ENCODE data around the gene SSBP1. TPM values are rescaled to one million over a fixed set of nuclear protein-coding genes. Genes with fewer than 3 reads are reported as not detected.

SSBP1 gene
- total RNA-seq, 1 donor from 2014 or later: 84.2 TPM

- intact Hi-C loops (cut with DNase I): no loop called here
- no peak for DNase-seq (ENCODE audit: low spot score)
These were observed 31.7 kb upstream of the SSBP1 start for GRCh38 chr7:141706239-141707064.

GRCh38 chr7:141708351-141708750 lies 29.8 kb upstream of the SSBP1 start, which contains the start of gene WEE2:
Gene WEE2 (plus strand): TSS chr7:141708353. CDS start chr7:141708759, 406 bp downstream.
- no peak for DNase-seq (ENCODE audit: low spot score)
- intact Hi-C loops (cut with DNase I): no loop called here

DNA sequence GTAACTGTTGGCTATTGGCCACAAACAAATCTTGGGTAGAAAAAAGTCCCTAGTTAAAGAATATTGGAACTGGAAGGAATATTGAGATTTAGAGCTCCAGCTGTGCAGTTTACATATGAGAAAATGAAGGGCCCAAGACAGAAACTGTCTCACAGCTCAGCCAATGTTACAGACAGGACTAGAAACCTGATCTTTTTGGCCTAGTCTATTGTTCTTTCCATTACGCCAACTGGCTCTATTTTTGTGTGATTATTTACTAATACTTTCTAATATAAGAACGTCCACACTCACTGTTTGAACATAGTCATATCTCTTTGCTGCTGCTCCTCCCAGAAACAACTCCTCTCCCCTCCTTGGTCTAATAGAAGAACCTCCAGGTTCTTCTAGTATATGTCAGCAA lies 28.8 kb upstream of the SSBP1 start:
- DNase-seq (ENCODE audit: low spot score): no peak
- intact Hi-C loops (cut with DNase I): no loop called here

DNA sequence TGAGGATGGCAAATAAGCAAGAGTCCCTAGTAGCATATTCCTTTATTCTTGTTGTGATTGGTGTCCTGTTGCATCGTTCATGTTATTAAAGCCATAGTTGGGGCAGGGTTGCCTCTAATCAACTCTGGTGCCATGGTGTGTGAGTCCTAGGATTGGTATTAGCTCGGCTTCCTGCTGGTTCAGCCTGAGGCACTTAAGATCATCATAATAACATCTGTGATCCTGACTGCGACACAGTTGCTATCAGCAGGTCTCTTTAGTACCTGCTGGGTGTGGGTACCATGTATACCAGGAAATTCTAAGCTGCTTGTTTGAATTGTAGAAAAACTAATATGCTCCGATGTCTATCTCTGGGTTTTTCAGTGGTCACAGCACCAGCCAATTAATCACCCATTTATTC lies 28.4 kb upstream of the SSBP1 start:
- intact Hi-C loops (cut with DNase I): no loop called here
- no peak for DNase-seq (ENCODE audit: low spot score)

DNA sequence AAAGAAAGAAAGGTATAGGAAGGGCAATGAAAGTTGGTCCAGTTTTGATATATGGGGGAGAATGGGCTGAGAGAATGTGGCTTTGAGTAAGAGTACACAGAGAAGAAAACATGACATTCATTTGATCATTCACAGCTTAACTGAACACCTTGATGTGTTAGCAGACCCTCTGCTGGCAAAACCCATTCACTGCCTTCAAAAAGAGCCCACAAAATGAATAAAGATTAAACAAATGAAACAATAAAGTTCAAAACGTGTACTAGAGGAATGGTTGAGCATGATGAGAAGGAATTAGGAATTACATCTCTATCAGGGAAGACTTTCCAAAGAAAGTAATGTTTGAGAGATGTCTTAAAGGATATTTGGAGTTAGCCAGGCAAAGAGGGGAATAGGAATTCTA lies 27.9 kb upstream of the SSBP1 start:
- intact Hi-C loops (cut with DNase I): no loop called here
- DNase-seq (ENCODE audit: low spot score): no peak

DNA sequence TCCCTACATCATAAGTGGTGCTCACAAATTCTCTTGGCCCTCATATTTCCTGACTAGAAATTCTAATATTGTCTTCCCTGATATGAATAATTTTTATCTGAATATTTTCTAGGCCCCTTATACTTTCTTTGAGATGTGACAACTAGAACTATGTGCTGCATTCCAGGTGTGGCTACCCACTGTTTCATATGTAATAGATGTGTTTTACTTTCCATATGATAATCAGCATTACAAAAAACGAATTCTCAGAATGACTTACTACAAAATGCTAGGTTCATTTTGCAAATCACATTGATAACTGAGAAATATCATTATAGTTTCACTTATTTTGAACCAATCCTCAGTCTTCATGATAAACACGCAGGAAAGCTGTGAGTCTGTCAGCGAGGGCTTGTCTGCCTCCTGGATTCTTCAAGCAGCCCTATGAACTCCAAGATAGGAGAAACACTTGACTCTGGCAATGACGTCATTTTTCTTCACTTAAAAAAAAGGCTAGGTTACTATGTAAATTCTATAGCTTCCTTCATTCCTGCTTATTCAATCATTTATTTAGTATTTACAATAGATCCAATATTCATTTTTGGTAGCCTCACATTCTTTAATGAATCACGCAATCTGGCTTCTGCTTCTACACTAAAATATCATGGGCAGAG lies 25.4 kb upstream of the SSBP1 start:
- intact Hi-C loops (cut with DNase I): no loop called here
- no peak for DNase-seq (ENCODE audit: low spot score)

DNA sequence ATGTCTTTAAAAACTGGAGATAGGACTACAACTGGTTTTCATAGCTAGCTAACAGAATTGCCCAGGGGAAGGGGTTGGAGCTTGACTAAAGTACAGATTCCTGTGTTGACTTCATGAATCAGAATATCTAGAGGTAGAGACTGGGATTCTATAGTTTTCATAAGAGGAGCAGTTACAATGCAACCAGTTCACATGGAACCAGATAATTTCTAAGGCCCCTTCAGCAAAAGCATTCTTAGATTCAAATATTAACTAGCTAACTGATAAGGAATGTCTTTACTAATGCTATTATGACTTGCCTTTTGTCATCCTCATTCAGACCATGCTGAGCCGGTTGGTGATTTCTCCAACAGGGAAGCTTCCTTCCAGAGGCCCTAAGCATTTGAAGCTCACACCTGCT lies 24.3 kb upstream of the SSBP1 start:
- intact Hi-C loops (cut with DNase I): no loop called here

DNA sequence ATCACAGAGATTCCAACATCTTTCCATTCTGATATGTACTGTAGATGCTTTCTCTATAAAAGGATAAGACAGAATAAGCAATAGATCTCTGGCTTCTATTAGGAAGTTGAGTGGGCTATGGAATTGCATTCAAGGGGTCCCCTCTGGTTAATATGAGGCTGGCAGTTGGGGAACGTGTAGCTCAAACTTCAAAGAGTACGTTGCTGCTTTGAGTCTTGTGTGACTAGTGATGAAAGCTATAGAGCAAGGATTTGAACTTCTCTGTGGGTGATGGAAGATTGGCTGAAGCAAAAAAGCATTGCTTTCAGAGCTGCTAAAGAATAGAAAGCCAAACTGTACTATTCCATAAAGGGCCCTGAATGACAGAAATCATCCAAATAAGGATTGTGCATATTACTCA lies 23.6 kb upstream of the SSBP1 start:
- DNase-seq (ENCODE audit: low spot score): no peak
- intact Hi-C loops (cut with DNase I): no loop called here

More for the DNA sequence above, 24.3 kb upstream of the SSBP1 start:
- DNase-seq (ENCODE audit: low spot score): no peak

GRCh38 chr7:141715018-141715417 lies 23.1 kb upstream of the SSBP1 start:
- intact Hi-C loops (cut with DNase I): no loop called here

GRCh38 chr7:141715794-141716689 lies 22.1 kb upstream of the SSBP1 start:
- no peak for DNase-seq (ENCODE audit: low spot score)
- intact Hi-C loops (cut with DNase I): no loop called here

More at GRCh38 chr7:141715018-141715417, 23.1 kb upstream of the SSBP1 start:
- no peak for DNase-seq (ENCODE audit: low spot score)

DNA sequence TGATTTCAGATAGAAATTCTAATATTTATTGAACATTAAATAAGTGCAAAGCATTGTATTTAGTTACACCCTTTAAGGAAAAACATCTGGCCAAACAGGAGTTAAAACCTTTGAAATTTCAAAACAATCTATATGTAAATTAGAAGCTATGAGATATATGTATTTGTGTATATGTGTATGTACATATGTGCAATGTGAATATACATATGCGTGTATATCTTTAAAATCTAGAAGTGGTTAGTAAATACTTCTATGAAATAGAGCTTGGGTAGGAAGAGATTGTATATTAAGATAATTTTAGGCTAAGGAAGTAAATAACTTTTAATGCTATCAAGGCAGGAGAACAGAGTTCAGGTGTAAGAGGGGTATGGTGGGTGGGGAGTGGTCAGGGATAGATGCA lies 20.7 kb upstream of the SSBP1 start:
- intact Hi-C loops (cut with DNase I): no loop called here
- DNase-seq (ENCODE audit: low spot score): no peak

DNA sequence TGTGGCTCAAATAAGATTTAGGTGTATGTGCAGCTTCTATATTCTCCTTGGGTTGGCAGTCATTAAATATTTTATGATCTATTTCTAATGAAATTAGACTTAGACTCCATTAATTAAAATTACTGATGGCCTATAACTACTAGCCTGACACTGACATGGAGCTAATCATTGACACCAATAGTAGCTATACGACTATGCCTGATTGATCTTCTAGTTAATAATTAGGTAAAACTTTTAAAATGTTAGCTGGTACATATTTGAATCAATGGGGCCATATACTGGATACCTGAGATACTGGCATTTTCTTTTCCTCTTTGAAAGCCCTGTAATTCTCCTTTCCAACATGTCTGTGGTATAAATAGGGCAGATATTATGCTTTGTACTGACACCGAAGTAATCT lies 15.6 kb upstream of the SSBP1 start:
- intact Hi-C loops (cut with DNase I): no loop called here
- DNase-seq (ENCODE audit: low spot score): no peak

DNA sequence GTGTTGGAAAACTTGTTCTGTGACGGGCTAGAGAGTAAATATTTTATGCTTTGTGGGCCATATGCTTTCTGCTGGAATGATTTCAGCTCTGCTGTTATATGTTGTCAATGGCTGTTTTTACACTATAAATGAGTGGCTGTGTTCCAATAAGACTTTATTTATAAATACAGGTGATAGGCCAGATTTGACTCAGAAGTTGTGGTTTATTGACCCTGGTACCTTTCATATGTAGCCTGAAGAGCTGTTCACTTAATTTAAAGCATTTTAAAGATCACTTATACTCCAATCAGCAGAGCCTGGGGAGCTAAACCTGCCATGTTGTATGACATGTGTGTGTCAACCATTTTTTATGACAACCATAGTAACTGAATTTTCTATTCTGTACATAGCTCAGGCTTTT lies 9.1 kb upstream of the SSBP1 start:
- intact Hi-C loops (cut with DNase I): no loop called here
- no peak for DNase-seq (ENCODE audit: low spot score)

- intact Hi-C loops (cut with DNase I): no loop called here
- no peak for DNase-seq (ENCODE audit: low spot score)
These were observed 6.5 kb upstream of the SSBP1 start for GRCh38 chr7:141731476-141732149.

DNA sequence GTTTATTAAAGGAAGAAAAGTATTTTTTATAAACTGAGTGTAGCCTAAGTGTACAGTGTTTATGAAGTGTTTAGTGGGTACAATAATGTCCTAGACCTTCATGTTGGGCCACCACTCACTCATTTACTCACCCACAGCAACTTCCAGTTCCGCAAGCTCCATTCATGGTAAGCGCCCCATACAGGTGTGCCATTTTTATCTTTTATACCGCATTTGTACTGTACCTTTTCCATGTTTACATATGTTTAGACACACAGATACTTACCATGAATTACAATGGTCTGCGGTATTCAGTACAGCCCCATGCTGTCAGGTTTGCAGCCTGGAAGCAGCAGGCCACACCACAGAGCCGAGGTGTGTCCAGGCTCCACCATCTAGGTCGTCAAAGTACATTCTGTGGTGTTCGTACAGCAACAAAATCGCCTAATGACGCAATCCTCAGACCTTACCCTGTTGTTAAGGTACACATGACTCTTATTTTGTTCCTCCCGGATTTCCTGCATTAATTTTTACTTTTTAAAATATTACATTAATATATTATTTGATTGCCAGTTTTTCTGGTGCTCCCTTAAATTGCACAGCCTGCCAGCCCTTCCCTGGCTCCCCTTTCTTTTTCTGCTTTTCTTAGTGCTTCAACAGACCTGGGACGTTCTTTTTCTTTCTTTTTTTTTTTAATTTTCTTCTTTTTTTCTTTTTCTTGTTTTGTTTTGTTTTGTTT lies 881 bp upstream of the SSBP1 start:
- intact Hi-C loops (cut with DNase I): loop anchor here (5.0 kb wide), 2 partner anchors 35 to 85 kb away; partner anchors contain the start of gene DENND11
- no peak for DNase-seq (ENCODE audit: low spot score)

DNA sequence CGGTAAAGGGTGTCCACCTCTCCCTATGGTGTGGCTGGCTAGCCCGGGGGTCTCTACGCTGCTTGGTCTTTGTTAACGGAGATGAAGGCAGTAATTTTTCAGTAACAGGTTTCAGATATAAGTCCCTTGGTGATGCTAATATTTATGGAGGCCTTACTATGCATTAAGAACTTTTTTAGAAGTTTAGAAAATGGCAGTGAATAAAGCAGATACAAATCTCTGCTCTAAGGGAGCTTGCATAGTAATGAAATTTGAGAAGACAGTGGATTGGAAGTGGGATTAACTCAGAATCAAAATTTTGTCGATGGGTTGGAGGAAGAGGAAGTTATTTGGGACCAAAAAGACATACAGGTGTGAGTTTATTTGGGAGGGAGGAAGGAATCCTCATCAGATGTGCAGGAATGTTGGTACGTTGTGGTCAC lies 445 bp downstream of the SSBP1 start:
- no peak for DNase-seq (ENCODE audit: low spot score)
- intact Hi-C loops (cut with DNase I): loop anchor here (5.0 kb wide), 2 partner anchors 36 to 86 kb away; partner anchors contain the start of gene DENND11

- no peak for DNase-seq (ENCODE audit: low spot score)
- intact Hi-C loops (cut with DNase I): loop anchor here (5.0 kb wide), 2 partner anchors 37 to 87 kb away; partner anchors contain the start of gene DENND11
These were observed 1.1 kb downstream of the SSBP1 start for GRCh38 chr7:141739250-141739649.

DNA sequence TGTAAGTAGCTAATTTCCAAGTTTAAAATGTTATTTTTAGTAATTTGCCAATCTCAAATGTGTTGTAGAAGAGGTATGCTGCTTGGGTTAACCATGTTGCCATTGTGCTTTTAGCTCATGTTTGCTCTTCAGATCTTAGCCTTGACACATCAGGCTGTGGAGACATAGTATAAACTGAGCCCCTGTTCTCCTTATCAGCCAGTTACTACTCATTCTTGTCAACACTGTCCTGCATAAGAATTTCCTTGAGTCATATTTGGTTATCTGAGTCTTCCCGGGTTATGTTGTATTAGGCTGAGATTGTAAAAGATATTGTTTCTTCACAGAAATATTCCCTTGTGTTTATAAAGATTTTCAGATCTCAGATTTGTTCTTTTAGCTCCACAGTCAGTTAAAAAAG lies 4.1 kb downstream of the SSBP1 start:
- intact Hi-C loops (cut with DNase I): no loop called here
- DNase-seq (ENCODE audit: low spot score): no peak

DNA sequence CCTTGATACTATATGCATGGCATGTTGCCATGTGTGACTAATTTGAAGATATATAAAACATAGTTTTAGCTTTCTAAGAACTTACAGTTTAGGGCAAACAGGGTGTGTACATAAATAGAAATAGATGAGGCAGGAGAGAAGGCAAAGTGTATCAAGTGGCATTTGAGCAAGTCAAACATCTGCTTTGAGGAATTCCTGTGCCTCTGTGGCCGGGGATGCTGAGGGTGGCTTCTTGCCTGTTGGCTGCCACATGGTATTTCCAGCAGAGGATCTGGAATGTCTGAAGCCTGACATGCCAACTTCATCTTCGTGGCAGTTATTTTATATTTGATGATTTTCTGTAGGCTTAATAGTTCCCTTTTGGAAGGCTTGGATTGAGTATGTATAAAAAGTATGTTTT lies 6.0 kb downstream of the SSBP1 start:
- DNase-seq (ENCODE audit: low spot score): no peak
- intact Hi-C loops (cut with DNase I): no loop called here
